ENCODE data around the gene NECAP2. TPM values are rescaled to one million over a fixed set of nuclear protein-coding genes. Genes with fewer than 3 reads are reported as not detected.

NECAP2 gene
- total and polyA plus RNA-seq, 2 donors (not counting 3 experiments of a cell fraction or from before 2014, with no cell fraction given) = 101 to 148 TPM

DNA sequence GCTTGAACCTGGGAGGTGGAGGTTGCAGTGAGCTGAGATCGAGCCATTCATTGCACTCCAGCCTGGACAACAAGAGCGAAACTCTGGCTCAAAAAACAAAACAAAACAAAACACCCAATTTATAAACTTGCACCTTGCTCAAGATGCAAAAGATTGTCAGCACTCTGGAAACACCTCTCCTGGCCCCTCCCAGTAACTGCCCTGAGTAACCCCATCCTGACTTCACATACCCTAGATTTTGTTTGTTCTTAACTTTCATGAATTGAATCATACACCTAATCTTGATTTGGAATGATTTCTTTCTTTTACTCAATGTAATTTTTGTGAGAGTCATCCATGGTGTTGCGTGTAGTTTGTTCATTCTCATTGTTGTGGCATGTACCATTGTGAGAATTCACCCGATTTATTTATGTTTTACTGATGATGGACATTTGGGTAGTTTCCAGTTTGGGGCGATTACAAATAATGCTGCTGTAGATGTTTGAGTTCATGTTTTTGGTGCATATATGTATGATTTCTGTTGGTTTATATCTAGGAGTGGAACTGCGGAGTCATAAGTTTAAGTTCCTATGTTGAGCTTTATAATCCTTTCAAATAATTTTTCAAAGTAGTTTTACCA, 10.4 kb downstream of the NECAP2 start:
- peaks cover 6% of the 10 kb centered on the region for H3K79me2 ChIP-seq (ENCODE audit: control insufficient read depth, insufficient read depth, low read length)
- POLR2A ChIA-PET = no interaction called here
- BruUV-seq (replicated peaks) = no TSS peak

More for the DNA sequence above, 10.4 kb downstream of the NECAP2 start:
- CTCF ChIA-PET = no interaction called here
- DNase-seq (ENCODE audit: low read depth, low spot score) (no peak), FAIRE-seq (no peak)
- Histone ChIP-seq H3K9ac (replicated peaks; ENCODE audit: extremely low read depth, insufficient read depth, low read length) (no peak overlapping the region), H3K4me3 (replicated peaks in 1 of 3; ENCODE audit: insufficient read depth in 1 of 3, low read depth in 1 of 3, low read length in 3 of 3) (no peak overlapping the region), H3K27ac (ENCODE audit: insufficient read depth, low read depth, low read length) (no peak overlapping the region), H2AFZ (ENCODE audit: low read depth, low read length) (no peak overlapping the region), H3K4me2 (ENCODE audit: insufficient read depth, low read length) (no peak overlapping the region), H3K9me1 (replicated peaks; ENCODE audit: control insufficient read depth, extremely low read depth, insufficient read depth, low read length) (no peaks in the 10 kb centered on the region), H3K36me3 (ENCODE audit: control insufficient read depth in 2 of 2, extremely low read depth in 1 of 2, insufficient read depth in 2 of 2, low read length in 2 of 2) (peaks cover 24 to 54% of the 10 kb centered on the region in 2 experiments), H4K20me1 (replicated peaks; ENCODE audit: control insufficient read depth, extremely low read depth, insufficient read depth, low read length) (no peaks in the 10 kb centered on the region), H3K9me3 (replicated peaks; ENCODE audit: control insufficient read depth, insufficient read depth, low read length) (no peaks in the 10 kb centered on the region), H3K4me1 (ENCODE audit: control insufficient read depth, extremely low read depth, insufficient read depth, low read length) (no peaks in the 10 kb centered on the region), H3K27me3 (ENCODE audit: control insufficient read depth in 2 of 2, insufficient read depth in 2 of 2, low read length in 2 of 2) (no peaks in the 10 kb centered on the region)
- intact Hi-C loops (cut with micrococcal nuclease) = no loop called here
- dilution Hi-C loops (cut with MboI; ENCODE audit: extremely low pct_ligation_motif_present, low sequenced_read_pairs) = no loop called here
- TF ChIP-seq JUN (IDR thresholded peaks at IDR 0.05; ENCODE audit: borderline replicate concordance, insufficient read depth, insufficient read length, low read depth) (no peak), MYC (IDR thresholded peaks at IDR 0.05; ENCODE audit: low read depth, low read length) (no peak), FOS (IDR thresholded peaks at IDR 0.05; ENCODE audit: borderline replicate concordance, insufficient read depth, low read length) (no peak), EZH2 (IDR thresholded peaks at IDR 0.05; ENCODE audit: borderline replicate concordance, low read depth, low read length, severe bottlenecking) (no peak), POLR2AphosphoS5 (IDR thresholded peaks at IDR 0.05; ENCODE audit: insufficient read depth, low read depth, low read length) (no peak), POLR2A (IDR thresholded peaks at IDR 0.05; ENCODE audit: low read depth, low read length) (no peak), GATA2 (IDR thresholded peaks at IDR 0.05; ENCODE audit: insufficient read depth, insufficient read length, low read depth, low read length) (no peak)
- TF ChIP-seq, protein P1, sequence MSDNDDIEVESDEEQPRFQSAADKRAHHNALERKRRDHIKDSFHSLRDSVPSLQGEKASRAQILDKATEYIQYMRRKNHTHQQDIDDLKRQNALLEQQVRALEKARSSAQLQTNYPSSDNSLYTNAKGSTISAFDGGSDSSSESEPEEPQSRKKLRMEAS (IDR thresholded peaks at IDR 0.05; ENCODE audit: insufficient read depth, insufficient read length) = no peak
- TF ChIP-seq, protein P2, sequence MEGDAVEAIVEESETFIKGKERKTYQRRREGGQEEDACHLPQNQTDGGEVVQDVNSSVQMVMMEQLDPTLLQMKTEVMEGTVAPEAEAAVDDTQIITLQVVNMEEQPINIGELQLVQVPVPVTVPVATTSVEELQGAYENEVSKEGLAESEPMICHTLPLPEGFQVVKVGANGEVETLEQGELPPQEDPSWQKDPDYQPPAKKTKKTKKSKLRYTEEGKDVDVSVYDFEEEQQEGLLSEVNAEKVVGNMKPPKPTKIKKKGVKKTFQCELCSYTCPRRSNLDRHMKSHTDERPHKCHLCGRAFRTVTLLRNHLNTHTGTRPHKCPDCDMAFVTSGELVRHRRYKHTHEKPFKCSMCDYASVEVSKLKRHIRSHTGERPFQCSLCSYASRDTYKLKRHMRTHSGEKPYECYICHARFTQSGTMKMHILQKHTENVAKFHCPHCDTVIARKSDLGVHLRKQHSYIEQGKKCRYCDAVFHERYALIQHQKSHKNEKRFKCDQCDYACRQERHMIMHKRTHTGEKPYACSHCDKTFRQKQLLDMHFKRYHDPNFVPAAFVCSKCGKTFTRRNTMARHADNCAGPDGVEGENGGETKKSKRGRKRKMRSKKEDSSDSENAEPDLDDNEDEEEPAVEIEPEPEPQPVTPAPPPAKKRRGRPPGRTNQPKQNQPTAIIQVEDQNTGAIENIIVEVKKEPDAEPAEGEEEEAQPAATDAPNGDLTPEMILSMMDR (IDR thresholded peaks at IDR 0.05; ENCODE audit: extremely low read depth in 1 of 2, insufficient read depth in 1 of 2, low read depth in 1 of 2, low read length in 2 of 2) = no peak
